Mammary epithelial cell (primary cell): ENCODE results near the gene NEDD4.

ENCODE experiments used
- EZH2 ChIP-seq: IDR thresholded peaks from 2 replicates; pipeline ENCODE4 v1.6.1; 2012; ENCODE audit warnings: low read length, inconsistent platforms, borderline replicate concordance
- TF ChIP-seq, protein P1 (sequence below), 2 donors: IDR thresholded peaks in 1 of 2; conservative IDR thresholded peaks in 1 of 2; 2 replicates each; pipeline ENCODE4 v1.5.1; 2011 to 2012; ENCODE audit warnings: inconsistent platforms in 2 of 2, low read length in 2 of 2, mild to moderate bottlenecking in 2 of 2, control low read depth in 1 of 2, low read depth in 1 of 2; ENCODE audit not compliant: insufficient read depth in 1 of 2; ENCODE audit errors: extremely low read depth in 1 of 2

DNA sequence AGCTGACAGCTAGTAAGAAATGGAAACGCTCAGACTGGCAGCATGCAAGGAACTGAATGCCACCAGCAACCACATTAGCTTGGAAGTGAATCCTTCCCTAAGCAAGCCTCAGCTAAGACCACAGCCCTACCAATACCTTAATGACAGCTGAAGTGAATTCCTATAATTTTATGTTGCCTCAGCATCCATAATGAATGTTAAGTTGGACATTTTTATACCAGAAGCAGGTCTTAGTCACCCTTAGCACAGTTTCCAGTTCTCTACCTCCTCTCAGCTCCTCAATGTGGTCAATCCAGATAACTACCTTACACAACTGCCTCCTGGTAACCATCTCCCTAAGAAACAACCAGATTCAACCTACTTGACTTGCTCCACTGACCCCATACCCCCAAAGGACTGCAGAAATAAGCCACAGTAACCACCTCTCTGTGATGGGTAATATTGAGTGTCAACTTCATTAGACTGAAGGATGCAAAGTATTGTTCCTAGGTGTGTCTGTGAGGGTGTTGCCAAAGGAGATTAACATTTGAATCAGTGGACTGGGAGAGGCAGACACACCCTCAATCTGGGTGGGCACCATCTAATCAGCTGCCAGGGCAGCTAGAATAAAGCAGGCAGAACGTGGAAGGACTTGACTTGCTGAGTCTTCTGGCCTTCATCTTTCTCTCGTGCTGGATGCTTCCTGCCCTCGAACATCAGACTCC is 33.5 kb downstream of the NEDD4 start:
- TF ChIP-seq, protein P1, sequence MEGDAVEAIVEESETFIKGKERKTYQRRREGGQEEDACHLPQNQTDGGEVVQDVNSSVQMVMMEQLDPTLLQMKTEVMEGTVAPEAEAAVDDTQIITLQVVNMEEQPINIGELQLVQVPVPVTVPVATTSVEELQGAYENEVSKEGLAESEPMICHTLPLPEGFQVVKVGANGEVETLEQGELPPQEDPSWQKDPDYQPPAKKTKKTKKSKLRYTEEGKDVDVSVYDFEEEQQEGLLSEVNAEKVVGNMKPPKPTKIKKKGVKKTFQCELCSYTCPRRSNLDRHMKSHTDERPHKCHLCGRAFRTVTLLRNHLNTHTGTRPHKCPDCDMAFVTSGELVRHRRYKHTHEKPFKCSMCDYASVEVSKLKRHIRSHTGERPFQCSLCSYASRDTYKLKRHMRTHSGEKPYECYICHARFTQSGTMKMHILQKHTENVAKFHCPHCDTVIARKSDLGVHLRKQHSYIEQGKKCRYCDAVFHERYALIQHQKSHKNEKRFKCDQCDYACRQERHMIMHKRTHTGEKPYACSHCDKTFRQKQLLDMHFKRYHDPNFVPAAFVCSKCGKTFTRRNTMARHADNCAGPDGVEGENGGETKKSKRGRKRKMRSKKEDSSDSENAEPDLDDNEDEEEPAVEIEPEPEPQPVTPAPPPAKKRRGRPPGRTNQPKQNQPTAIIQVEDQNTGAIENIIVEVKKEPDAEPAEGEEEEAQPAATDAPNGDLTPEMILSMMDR (conservative IDR thresholded peaks at IDR 0.05 in 1 of 2, IDR thresholded peaks at IDR 0.05 in 1 of 2; ENCODE audit: extremely low read depth in 1 of 2, insufficient read depth in 1 of 2, low read depth in 1 of 2, low read length in 2 of 2), result no peak
- no peak for TF ChIP-seq EZH2
